GM04504 (cell line): ENCODE results near the gene RPUSD1.
"Not testable (repeated sequence)": the region's sequence is repeated elsewhere in the genome, so short reads cannot be mapped to it uniquely, and the experiment has no call there.

Experiments
- DNase-seq: peaks from one replicate; pipeline ENCODE4 v3.0.0-alpha.2; 2012; ENCODE audit warnings: low read depth

The RPUSD1 gene

DNA sequence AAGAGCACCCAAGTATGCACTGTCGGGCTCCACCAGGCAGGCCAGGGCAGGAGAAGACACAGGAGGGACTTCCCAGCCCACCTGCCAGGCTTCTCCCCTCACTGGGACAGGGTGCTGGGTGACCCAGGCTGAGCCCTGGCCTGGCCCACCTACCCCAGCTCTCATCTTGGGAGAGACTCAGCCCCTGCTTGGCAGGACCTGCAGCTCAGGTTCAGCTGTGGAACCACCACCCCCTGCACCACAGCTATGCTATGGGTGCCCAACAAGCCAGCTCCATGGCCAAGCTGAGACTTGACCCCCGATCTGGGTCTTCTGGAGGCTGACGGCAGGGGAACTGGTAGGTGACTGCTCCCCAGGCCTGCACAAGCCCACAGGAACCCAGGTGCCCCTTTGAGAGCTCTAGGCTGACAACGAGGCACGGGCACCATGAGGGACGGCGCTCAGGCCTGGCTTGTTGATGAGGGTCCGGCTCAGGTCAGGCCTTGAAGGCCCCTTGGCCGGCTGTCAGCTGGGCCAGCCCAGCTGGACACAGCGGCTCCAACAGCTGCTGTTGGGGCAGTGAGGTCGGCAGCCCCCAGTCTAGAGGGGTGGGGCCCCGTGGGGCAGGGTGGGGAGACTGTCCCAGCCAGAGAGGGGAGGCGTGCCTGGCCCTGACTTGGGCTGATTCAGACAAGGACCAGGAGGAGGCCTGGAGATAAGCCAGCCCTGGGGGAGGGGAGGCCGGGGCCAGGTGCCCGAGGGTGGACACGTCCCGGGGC lies 4.6 kb downstream of the RPUSD1 start:
- DNase-seq: no peak

GRCh38 chr16:782766-783403 lies 5.3 kb downstream of the RPUSD1 start:
- DNase-seq: no peak

DNA sequence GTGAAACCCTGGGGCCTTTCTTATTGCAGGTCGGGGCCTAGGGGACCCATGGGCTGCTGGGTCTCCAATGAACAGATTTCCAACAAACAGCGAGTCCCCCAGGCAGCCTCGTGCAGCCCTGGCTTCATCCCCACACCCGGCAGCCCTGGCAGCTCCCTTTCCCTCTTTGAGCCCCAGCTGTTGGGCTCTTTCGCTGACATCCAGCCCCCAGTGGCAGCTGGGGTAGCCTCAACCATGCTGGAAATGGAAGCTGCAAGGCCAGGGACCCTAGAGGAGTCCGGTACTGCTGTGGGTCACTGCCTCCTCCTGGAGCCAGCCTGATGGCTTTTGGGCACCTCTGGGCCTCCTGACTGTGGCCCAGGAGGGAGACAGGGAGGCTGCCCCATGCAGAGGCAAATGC lies 5.9 kb downstream of the RPUSD1 start:
- no peak for DNase-seq

DNA sequence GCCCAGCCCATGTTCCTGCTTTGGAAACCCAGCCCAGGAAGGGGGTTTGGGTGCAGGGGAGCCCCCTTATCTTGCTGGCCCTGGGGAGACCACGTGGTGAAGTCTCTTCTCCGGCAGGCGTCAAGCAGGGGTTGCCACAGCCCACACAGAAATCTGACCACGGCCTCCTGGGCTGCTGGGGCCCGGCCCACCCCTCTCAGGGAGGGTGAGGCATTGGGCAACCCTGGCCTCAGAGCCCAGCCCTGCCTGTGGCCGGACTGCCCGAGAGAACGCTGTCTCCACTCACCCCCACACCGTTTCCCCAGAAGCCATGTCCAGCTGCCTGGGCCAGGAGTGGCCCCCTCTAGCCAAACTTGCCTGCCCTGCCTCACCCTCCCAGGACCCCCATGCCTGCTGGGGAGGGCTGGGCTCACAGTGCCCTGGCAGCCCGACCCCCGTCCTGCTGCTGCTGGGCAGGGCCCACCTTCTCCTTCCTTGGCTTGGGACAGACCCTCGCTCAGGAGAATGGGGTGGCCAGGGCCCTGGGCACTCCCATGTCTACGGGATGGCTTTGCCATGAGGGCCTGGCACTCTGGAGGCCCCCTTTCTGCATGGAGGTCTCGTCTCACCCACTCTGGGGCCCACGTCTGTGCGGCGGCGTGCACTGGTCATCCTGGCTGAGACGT lies 6.7 kb downstream of the RPUSD1 start:
- DNase-seq: no peak

GRCh38 chr16:780296-780695 lies 7.9 kb downstream of the RPUSD1 start:
- no peak for DNase-seq

GRCh38 chr16:779561-779960 lies 8.6 kb downstream of the RPUSD1 start:
- DNase-seq: no peak

- DNase-seq: no peak
Observed at GRCh38 chr16:778909-779527, 9.2 kb downstream of the RPUSD1 start.

DNA sequence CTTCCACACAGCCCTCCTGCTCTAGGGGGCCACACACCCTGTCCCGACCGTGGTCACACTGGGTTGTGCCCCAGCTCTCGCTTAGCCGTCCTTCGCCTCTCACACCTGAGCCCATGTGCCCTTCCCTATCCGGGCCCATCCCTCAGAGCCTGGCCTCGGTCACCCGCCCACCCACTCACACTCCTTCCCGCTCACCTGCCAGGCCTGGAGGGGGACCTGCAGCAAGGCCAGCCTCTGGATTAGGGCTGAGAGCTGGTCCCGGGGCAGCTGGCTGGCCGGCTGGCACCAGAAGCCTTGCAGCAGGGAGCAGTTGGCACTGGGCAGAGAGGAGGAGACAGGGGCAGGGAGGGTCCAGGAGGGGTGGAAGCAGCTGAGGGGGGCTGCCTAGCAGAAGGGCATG lies 9.7 kb downstream of the RPUSD1 start:
- no peak for DNase-seq

- DNase-seq: no peak
Observed at GRCh38 chr16:777826-778225, 10.4 kb downstream of the RPUSD1 start.

DNA sequence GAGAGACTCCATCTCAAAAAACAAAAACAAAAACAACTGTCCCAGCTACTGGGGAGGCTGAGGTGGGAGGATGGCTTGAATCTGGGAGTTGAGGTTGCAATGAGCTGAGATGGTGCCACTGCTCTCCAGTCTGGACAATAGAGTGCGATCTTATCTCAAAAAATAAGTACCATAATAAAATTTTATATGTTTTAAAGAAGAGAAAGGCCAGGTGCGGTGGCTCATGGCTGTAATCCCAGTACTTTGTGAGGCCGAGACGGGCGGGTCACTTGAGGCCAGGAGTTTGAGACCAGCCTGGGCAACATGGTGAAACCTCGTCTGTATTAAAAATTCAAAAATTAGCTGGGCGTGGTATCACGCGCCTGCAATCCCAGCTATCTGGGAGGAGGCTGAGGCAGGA lies 11.4 kb downstream of the RPUSD1 start:
- DNase-seq: no peak

DNA sequence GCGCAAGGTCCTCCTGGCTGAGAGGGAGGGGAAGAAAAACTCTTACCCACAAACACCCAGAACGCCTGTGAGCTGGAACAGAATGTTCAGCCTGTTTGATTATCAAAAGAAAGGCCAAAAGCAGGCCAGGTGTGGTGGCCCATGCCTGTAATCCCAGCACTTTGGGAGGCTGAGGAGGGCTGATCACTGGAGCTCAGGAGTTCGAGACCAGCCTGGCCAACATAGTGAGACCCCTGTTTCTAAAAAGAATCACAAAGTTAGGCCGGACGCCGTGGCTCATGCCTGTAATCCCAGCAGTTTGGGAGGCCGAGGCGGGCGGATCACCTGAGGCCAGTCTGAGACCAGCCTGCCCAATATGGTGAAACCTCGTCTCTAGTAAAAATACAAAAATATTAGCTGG lies 11.9 kb downstream of the RPUSD1 start:
- DNase-seq: not testable (repeated sequence)

- no peak for DNase-seq
Observed at GRCh38 chr16:775236-775796, 12.9 kb downstream of the RPUSD1 start.

- no peak for DNase-seq
Observed at GRCh38 chr16:774086-775001, 13.8 kb downstream of the RPUSD1 start.

DNA sequence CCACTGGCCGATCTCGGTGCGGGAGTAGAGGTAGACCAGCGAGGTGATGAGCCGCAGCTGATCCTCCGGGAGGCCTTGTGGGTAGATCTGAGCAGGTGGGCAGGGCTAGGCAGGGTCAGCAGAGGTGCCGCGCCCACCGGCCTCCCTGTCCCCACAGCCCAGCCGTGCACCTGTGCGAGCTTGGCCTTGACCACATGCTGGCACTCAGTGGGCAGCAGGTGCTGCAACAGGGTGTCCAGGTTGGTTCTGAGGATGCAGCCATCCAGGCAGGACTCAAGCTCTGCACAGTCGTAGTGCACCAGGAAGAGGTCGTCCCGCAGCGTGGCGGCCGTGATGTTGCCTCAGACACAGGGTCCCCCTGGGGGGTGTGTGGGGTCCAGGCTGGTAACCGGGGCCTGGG lies 15.2 kb downstream of the RPUSD1 start:
- DNase-seq: no peak

GRCh38 chr16:770411-770810 lies 17.8 kb downstream of the RPUSD1 start:
- no peak for DNase-seq

DNA sequence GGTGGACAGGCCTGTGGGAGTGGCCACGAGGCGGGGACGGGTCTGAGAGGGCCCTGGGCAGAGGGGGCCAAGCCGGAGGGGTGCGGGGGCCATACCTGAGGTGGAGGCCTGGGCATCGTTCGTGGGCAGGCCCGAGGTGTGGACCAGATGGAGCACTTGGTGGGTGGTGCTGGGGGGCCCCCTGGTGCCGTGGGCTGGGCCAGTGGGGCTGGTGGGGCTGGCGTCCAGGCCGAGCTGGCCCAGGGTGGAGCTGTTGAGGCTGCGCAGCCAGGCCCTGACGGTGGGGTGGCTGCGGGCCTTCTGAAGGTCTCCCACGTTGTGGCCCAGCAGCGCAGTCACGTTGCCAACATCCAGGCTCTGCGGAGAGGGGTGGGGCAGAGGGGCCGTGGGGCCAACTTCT lies 18.2 kb downstream of the RPUSD1 start:
- no peak for DNase-seq

GRCh38 chr16:769184-769784 lies 18.9 kb downstream of the RPUSD1 start:
- DNase-seq: no peak

DNA sequence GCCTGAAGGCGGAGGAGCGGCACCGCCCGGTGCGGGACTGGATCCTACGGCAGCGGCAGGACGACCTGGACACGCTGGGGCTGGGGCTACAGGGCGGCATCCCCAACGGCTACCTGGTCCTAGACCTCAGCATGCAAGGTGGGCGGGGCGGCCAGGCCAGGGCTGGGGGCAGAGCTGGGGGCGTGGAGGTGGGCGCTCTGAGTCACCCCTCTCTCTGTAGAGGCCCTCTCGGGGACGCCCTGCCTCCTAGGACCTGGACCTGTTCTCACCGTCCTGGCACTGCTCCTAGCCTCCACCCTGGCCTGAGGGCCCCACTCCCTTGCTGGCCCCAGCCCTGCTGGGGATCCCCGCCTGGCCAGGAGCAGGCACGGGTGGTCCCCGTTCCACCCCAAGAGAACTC lies 19.8 kb downstream of the RPUSD1 start:
- no peak for DNase-seq

DNA sequence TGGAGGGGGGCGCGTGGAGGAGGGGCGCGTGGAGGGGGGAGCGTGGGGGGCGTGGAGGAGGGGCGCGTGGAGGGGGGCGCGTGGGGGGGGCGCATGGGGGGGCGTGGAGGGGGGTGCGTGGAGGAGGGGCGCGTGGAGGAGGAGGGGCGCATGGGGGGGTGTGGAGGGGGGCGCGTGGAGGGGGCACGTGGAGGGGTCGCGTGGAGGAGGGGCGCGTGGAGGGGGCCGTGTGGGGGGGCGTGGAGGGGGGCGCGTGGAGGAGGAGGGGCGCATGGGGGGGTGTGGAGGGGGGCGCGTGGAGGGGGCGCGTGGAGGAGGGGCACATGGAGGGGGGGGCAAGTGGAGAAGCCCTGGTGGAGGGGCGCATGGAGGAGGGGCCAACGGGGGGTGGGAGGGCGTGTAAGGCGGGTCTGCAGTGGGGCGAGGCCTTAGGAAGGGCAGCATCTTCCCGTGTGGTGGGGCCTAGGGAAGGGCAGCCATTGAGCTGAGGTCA lies 20.4 kb downstream of the RPUSD1 start:
- no peak for DNase-seq

- no peak for DNase-seq
Observed at GRCh38 chr16:766820-767640, 21.2 kb downstream of the RPUSD1 start.
